ENCODE measurements around the gene CYGB.
A peak's percentile ranks its signal among the peaks of the same experiment; 100 is the strongest.

DNA sequence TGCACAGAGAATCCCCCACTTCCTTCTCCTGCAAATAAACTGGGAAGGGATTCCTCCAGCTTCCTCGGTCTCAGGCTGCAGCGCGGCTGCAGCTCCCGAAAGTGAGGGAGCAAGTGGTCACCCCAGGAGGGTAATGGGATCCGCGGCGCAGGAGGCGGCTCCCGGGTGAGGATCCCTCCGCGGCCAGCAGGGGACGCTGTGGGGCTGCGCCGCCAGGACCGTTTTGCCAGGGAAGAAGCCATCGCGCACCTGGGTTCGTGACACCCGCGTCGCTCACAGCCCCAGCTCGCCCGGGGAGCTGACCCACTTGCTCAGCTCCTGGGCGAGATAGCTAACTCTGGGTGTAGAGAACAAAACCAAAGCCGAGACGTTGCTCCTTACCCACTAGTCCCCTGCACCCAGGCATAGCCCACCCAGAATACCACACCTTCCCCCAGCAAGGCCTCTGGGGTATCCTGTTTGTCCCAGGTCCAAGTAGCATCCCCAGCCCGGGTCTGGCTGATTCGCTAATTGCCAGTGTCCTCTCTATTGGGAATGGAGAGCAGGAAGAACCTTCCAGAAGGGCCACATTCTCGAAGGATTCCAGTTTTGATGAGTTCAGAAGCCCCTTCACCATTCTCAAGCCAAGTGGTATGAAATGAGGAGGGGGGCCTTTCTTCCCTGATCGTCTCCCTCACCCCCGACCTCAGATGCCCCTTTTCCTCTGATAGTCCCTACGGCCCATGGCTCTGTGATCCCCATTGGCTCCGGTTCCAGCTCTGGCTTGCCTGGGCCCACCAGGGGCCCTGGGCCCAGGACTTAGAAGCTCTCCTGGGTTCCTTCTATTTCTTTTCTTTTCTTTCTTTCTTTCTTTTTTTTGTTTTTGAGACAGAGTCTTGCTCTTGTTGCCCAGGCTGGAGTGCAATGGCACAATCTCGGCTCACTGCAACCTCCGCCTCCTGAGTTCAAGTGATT, 14.1 kb downstream of the CYGB start:
- TF ChIP-seq CTCF (IDR thresholded peaks at IDR 0.05): peak; percentile 99 to 100 (median 100)
- TF ChIP-seq POLR2A (IDR thresholded peaks at IDR 0.05): no peak

Data from esophagus squamous epithelium (tissue), 4 donors.